Activated T-cell treated with anti-CD3 and anti-CD28 coated beads for 48 hours (primary cell): ENCODE data around the gene B3GNT7.
"Not testable (repeated sequence)": the region's sequence is repeated elsewhere in the genome, so short reads cannot be mapped to it uniquely, and the experiment has no call there.

Experiments used
- DNase-seq: peaks from one replicate; pipeline ENCODE4 v3.0.0-alpha.2; 2020; ENCODE audit warnings: low read depth

The B3GNT7 gene, protein sequence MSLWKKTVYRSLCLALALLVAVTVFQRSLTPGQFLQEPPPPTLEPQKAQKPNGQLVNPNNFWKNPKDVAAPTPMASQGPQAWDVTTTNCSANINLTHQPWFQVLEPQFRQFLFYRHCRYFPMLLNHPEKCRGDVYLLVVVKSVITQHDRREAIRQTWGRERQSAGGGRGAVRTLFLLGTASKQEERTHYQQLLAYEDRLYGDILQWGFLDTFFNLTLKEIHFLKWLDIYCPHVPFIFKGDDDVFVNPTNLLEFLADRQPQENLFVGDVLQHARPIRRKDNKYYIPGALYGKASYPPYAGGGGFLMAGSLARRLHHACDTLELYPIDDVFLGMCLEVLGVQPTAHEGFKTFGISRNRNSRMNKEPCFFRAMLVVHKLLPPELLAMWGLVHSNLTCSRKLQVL

DNA sequence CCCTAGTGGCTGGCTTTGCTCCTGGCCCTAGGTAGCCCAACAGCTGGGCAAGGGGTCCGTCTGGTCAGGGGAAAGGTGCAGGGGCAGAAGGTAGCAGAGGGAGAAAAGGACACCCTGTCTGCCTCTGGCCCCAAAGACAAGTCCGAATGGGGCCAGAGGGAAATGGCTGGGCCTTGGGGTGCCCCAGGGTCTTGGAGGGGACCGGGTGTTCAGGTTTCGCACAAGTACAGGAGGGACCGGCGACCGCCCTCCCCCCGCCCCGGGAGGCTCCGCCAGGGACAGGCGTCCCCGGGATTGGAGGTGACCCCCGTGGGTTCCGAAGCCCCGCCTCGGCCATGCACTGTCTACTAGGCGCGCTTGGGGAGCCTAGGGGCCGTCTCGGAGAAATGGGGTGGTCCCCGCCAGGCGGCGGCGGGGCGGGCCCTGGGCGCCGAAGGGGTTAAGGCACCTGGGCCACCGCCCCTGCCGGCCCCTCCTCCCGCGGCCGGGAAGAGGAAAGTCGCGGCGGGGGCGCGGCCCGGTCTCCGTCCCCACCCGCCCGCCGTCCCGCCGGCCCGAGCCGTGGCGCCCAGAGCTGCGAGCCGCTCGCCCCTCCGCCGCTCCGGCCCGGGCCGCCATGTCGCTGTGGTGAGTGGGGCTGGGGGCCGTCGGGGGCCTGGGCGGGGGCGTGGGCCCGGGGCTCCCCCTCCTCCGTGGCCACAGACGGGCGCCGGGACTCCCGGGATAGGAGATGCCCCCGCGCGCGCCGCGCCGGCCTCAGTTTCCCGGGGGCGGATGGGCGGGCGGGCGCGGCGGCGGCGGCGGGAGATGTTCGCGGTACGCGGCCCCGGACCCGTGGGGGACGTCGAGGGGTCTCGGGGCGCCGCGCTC is at the start of gene B3GNT7:
Gene B3GNT7, plus strand, starts transcription at position 523 of the 870 bp plus-strand sequence. Its CDS starts 94 bp downstream, at position 617.
- DNase-seq = no peak

DNA sequence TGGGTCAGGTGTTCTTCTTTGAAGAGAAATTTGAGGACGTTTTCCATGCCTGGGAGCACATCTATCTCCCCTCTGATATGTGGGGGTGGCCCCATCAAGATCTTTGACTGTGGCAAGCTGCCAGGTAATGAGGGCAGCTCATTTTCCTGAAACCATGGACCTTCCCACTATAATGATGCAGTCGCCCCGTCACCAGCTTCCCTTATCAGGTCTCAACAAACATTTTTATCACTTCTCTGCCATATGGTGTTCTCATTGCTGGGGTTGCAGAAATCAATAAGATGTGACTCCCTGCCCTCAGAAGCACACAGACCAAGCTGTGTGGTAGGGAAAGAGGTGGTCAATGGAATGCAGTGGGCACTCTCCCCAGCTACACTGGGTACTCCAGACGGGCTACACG is 48.4 kb upstream of the B3GNT7 start:
- DNase-seq = no peak

DNA sequence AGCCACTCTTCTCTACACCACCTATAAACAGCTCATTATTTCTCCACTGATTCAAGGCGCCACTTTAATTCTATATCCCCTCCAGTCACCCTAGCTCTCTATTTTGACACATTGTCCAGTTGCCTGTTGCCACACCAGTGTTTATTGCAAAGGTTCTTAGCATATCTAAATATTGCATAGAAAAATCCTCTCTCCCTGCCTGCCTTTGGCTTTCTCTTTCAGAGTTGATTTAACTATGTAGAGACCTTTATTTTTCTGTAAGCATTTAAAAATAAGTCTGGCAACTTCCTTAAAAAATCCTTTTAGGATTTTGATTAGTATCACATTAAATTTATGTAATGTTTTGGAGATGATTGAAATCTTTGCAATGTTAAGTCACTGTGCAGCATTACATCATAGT is 47.9 kb upstream of the B3GNT7 start:
- DNase-seq = no peak

DNA sequence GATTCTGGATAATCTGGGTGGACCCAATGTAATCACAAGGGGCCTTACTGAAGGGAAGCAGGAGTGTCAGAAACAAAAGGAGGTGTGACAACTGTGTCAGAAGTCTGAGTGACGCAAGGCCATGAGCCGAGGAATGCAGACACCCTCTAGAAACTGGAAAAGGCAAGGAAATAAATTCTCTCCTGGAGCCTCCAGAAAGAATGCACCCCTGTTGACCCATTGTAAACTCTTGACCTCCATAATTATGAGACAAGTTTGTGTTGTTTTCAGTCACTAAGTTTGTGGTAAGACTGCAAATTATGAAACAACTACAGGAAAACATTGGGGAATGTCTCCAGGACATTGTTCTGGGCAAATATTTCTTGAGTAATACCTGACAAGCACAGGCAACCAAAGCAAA is 47.3 kb upstream of the B3GNT7 start:
- no peak for DNase-seq

DNA sequence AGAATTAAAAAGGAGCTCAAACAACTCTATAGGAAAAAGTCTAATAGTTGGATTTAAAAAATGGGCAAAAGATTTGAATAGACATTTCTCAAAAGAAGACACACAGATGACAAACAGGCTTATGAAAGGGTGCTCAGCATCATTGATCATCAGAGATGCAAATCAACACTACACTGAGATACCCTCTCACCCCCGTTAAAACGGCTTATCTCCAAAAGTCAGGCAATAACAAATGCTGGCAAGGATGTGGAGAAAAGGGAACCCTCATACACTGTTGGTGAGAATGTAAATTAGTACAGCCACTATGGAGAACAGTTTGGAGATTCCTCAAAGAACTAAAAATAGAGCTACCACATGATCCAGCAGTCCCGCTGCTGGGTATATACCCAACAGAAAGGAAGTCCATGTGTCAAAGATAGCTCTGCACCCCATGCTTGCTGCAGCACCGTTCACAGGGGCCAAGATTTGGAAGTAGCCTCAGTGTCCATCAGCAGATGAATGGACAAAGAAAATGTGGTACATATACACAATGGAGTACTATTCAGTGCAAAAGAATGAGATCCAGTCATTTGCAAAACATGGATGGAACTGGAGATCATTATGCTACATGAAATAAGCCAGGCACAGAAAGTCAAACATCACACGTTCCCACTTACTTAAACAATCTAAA is 46.7 kb upstream of the B3GNT7 start:
- DNase-seq = no peak

DNA sequence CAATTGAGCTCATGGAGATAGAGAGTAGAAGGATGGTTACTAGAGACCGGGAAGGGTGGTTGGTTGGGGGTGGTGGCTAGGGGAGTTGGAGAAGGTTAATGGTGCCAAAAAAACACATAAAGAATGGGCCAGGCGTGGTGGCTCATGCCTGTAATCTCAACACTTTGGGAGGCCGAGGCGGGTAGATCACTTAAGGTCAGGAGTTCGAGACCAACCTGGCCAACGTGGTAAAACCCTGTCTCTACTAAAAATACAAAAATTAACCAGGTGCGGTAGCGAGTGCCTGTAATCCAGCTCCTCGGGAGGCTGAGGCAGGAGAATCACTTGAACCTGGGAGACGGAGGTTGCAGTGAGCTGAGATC is 46.2 kb upstream of the B3GNT7 start:
- not testable (repeated sequence) for DNase-seq

DNA sequence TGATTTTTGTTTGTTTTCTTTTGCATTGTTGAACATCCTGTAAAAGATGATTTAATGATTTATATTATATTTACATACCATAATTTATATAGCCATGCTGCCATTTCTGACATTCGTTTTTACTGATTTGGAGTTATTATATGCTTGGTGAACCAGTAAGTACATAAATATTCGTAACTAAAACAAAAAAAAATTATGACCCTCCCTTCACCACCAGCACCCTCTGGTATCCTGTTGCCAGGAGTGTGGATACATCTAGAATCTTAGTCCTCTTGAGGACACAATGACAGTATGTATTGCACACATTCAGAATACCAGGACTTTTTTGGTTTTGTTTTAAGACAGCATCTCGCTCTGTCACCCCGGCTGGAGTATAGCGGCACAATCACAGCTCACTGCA is 43.9 kb upstream of the B3GNT7 start:
- DNase-seq = no peak

DNA sequence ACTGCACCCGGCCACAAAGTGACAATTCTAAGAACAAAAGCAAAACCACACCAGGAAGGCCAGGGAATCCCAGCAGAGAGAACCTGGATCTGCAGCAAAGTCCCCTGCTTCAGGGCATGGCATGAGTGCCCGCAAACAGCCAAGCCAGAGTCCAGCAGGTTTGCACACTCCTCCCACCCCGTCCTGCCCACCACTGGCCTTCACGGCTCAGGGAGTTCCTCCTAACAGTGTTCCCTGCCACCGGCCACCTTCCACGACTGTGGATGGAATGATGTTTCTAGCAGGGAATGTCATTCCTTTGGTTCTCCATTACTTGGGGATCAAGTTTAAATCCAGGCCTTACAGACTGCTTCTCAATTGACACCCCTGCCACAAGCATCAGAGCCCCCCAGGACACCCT is 42.0 kb upstream of the B3GNT7 start:
- DNase-seq = no peak

DNA sequence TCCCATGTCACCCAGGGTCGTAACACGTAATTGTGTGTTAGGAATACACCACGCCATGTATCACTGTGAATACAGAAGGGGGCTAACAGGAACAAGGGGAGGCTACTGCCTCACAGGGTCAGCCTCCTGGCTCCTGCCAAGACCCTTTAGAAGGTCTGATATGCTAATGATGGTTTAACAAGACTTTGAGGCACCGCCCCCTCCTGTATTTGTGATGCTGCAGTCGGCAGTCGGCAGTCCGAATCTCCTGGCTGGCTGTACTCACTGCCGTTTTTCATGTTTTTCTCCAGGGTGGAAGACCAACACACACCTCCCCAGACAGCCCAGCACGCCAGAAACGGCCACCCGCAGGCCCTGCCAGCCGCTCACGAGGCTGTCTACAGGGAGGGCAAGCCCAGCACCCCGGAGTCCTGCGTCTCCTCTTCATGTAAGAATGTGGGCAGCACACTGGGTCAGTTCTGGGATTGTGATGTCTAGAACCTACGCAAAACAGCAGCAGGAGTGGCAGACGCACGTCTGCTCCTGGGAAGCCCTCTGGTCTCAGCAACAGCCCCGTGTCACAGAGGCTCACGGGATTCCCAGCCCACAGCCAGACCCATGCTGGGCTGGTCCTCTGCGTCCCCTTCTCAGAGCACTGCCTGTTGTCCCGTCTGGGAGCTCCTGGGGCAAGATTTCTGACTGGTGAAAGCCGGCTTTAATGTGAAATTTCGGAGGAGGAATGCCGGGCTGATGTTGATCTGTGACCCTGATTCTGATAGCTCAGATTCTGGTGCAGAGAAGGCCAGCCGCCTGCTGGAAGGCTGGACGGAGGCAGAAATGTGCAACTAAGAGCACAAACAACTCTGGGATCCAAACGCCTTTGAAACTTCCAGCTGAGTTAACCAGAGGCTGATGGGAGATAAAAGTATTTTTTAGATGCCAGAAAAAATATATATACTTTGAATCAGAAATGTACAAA is 39.7 kb upstream of the B3GNT7 start:
- DNase-seq = no peak

DNA sequence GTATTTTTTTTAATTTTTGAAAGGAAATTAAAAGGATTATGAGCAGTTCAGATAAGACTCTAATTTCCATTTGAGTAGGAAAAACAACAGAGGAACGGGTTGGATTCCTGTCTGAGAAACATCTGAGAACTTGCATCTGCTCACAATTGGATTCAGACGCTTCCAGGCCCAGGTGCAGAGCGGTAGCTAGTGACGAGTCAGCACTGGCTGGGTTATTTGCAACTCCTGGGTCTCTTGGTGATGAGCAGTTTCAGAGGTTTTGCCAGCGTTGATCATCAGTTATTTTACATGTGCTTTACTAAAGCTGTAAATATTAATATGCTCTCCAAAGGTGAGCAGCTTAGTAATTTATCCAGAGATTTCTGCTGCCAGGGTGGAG is 39.1 kb upstream of the B3GNT7 start:
- no peak for DNase-seq

DNA sequence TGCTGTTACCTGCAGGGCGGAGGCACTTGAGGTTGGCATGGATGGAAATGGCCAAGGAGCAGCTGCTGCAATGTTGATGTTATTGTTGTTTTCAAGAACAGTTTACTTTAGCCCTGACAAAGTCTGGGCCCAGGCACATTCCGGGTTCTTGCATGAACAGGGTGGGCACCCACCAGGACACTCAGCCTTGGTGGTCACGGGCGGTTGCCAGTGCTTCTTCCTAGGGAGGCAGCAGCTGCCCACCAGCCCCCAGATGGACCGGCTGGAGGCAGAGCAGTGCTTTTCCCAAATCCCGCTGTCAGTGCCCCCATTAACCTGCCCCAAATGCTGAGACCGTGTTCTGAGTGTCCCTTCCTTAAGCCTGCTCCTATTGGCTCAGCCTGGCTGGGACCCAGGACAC is 38.5 kb upstream of the B3GNT7 start:
- DNase-seq = no peak

DNA sequence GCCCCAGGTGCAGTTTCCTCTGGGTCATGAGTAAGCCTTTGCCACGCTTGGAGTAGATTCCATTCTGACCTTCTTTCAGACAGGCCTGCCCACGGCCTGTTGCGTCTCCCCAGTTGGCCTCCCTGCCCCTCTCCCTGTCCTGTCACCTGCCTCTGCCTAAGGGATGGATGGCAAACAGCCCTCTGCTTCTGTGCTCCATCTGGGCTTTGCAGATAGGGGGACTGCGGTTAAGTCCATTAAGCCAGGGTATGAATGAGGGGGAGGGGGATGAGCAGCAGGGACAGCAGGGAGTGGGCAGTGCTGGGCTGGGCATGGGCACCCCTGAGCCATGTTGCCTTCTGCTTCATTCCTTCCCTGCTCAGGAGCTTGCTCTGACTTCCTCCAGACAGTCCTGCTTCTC is 37.6 kb upstream of the B3GNT7 start:
- no peak for DNase-seq

DNA sequence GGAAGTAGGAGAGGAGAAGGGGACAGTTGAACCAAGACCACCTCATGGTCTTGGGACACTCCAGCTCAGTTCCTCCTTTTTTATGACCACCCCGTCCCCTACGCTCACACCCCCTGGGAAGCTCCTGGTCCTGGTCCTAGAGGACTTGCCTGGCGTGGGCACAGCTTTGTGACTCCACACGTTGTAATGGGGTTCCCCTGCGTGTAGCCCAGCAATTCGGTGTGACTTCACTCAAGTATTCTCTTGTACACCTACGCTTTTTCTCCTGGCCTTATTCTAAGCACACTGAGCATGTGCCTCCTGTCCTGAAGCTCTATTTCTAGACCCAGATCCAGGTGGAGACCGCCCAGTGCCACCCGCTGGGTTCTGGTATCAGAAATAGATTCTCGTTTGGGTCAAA is 36.1 kb upstream of the B3GNT7 start:
- no peak for DNase-seq

DNA sequence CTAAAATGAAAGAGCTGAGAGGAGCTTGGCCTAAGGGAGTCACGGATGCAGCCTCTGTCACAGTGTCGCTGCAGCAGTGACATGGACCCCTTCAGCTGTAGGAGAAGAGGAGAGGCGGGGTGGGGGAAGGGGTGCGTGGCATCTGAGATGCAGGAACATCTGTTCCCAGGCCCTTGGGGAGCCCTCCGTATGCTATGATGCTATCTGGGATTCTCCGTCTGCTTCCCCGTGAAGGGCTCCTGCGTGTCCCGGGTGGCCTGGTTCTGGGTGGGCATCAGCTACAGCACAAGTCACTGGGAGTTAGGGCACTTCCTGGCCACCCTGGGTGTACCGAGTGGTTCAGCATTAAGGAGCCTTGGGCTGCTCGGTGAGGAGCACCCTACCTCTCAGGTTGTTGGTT is 35.6 kb upstream of the B3GNT7 start:
- DNase-seq = no peak

DNA sequence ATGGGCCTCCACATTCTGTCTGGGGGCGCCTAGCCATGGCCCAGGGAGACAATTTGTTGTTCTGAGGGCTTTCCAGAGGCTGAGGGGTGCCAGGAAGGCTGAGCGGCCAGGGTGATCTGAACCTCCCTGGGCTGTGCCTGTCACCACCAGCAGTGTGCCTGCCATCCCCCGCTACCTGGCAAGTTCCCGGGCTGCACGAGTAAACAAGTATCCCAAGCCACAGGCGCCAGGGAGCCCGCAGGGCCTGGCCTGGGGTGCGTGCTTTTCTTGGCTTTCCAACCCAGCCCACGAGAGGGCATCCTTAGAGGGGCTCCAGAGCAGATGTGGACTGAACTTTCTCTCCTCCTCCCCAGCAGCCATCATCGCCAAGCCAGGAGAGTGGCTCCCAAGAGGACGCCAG is 35.1 kb upstream of the B3GNT7 start:
- no peak for DNase-seq

DNA sequence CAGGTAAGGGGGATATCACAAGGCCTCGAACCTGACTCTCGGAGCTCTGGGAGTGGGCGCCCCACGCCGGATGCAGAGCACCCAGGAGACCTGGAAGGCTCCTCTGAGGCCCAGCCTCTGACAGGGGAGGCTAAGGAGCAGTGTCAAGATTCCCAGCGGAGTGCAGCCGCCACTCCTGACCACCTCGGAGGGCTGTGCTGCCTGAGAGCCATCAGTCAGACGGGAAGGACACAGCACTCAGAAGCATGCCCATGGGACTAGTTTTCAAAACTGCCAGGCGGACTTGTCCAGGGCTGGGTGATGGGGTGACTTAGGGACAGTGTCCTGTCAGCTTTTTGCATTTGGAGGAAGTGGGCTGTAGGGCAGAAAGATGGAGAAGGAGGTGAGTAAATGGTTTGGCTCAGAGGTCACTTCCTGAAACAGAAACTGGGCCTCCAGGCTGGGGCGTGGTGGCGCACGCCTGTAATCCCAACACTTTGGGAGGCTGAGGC is 34.6 kb upstream of the B3GNT7 start:
- no peak for DNase-seq

DNA sequence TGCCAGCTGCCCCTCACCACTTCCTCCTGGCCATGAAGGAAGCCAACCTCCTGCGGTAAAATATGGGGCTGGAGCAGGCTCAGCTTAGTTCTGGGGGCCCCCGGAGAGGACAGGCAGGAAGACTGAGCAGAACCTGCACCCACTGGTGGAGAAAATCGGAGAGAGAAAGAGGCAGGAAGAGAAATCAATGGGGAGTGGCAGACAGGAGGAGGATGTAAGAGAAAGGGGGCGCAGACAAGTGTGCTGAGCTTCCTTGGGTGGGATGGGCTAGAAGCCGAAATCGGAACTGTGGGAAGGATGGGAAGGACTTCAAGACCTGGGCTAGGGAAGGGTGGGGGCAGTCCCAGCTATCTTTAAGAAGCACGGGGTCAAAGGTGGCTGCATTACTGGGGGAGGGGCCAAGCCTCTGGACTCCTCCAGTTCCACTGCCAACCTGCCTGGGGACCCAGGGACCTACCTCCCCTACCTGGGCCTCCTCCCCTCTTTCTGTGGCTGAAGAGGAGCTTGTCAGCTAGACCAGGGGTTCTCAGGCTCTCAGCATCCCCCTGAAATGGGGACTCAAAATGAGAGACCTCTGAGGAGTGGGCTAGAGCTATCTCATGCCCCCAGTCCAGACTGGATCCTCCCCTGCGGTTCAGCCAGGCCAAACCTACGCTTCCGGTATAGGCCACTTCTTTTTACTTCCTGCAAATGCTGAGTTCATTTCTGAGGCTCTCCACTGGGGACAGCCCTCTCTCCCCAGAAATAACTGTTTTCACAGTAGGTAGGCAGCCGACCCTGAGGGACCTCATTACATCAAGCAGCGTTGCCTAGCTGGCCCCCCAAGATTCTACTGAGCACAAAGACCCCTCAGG is 33.6 kb upstream of the B3GNT7 start:
- no peak for DNase-seq

DNA sequence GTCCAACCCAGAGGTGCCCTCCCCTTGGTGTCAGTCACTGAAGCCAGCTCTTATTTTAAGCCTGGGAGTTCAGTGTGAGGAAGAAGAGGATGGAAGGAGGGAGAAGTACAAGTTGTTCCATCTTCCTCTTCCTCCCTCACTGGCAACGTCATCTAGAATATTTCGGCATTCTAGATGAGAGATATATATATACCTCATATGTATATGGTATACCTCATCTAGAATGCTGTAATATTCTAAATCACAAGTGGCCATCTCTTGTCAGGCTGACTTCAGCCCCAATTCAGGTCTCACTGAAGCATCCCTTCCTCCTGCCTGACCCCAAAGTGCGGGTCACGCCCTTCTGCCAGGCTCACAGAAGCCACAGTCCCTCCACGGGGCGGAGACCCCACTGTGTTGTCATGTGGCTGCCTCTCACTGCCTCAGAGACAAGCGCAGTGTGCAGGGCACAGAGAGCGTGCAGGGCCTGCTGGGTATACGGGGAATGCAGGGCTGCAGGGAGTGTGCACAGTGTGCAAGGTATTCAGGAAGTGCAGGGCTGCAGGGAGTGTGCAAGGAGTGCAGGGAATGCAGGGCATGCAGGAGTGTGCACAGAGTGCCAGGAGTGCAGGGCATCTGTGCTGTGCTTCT is 32.8 kb upstream of the B3GNT7 start:
- no peak for DNase-seq

DNA sequence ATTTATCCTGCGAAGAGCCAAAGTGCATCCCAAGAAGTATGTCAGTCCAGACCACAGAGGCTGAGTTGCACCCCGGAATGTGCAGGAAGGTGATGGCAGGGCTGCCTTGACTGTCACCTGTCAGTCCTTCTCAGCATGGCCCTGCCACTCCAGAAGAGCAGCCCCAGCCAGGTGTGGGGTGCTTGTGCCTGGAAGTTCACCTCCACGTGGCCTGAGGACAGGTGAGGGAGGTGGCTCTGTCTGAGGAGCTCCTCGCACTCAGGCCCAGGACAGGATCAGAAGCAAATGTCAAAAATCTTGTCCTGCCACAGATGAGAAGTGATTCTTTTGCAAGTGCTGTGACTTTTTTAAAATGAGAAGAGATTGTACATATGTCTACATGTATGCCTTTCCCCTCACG is 31.4 kb upstream of the B3GNT7 start:
- no peak for DNase-seq
